Activated T-cell treated with anti-CD3 and anti-CD28 coated beads for 24 hours (primary cell): ENCODE measurements around the gene LGALSL.
A peak's percentile ranks its signal among the peaks of the same experiment; 100 is the strongest.

Experiments
- DNase-seq: peaks from one replicate; pipeline ENCODE4 v3.0.0-alpha.2; 2020; ENCODE audit warnings: low read depth

LGALSL gene

DNA sequence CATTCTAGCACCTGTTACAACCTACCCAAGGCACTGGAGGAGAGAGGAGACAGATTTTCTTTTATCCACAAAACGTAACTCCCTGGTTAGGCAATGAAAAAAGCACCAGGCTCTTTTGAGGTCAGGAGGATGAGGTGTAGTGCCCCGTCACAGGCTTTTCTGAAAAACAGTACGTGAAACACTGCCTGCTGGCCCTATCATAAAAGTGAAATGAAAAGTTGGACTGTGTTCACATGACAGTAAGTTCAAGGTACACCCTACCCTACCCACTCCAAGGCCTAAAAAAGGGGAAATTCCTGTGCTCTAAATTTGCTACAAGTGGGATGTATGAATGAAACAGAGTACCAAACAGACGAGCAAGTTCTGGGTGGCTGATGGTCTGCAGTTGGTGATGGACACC, 17.6 kb downstream of the LGALSL start:
- DNase-seq: no peak

DNA sequence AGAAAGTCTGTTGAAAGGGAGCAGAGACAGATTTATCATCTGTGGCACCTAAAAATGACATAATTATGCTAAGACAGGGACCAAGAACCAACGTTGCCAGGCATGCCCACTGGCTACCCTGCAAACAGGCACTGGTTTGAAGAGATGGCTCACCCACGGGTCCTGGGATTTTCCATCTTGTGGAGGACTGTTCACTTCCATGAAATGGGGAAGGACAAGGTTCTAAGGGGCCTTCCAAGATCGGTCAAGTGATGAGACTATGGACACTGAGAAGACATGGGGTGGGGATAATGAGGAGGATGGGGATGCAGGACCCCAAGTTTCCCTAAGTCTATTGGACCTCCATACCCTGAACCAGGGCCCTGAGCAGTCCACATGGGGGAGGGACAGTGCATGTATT, 18.9 kb downstream of the LGALSL start:
- no peak for DNase-seq

DNA sequence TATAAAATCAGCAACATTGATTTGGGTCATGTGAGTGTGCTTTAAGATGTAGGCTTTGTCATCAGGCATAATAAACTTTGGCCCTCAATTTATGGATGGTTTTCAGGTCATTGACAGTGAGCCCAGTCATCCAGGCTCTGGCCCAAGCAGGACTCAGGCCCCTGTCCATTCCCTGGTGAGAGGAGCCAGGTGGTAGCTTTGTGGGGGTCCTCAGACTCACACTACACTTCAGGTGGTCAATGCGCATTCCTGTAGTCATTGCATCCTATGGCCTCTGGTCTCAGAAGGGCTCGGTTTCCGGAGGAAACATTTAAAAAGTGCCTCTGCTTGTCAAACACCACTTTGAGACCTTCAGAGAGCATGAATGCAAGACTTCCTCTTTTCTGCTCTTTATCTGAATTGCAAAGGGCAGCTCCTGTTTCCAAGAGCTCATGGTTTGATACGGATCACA, 20.2 kb downstream of the LGALSL start:
- no peak for DNase-seq

DNA sequence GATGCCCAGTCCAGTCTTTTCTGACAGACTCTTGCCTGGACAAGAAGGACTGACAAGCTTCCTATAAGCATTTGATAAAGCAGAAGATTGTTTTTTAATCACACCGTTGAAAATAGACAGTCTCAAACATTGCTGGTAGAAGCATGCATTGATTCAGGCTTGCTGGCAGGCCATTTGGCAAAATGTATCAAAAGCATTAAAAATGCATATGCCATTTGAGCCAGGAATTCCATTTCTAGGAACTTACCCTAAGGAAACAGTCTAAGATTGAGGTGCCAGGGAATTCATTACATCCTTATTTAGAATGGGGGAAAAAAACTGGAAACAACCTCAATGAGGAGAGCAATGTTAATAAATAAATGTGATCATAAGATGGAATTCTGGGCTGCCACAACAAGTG, 20.7 kb downstream of the LGALSL start:
- DNase-seq: no peak

DNA sequence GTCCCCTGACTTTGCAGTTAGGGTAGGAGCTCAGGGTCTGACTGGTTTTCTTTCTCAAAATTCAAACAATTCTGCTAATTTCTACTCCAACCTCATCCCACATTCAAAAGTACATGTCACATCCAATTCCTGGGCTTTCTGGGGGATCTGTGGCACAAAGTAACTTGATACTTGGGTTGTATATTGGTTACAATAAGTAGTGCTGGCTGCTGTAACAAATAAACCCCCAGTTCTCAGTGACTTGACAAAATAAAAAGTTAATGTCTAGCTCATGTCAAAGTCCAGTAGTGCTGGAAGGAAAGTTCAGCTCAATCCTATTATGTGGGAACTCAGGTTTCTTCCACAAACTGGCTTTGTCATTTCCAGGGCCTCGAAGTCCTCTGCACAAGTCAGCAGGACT, 23.1 kb downstream of the LGALSL start:
- DNase-seq: no peak

DNA sequence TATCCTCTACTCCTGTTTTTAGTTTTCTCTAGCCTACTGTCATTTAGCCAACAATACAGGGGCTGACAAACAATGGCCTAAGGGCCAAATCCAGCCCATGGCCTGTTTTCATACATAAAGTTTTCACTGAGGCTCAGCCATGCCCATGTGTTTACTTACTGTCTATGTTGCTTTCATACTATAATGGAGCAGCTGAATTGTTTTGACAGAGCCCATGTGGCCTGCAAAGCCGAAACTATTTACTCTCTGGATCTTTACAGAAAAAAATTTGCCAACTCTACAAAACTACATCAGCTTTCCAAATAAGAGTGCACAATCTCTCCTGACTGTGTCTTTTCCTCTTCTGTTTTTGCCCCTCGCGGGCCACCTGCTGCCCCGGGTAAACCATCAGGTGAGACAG, 24.0 kb downstream of the LGALSL start:
- no peak for DNase-seq

DNA sequence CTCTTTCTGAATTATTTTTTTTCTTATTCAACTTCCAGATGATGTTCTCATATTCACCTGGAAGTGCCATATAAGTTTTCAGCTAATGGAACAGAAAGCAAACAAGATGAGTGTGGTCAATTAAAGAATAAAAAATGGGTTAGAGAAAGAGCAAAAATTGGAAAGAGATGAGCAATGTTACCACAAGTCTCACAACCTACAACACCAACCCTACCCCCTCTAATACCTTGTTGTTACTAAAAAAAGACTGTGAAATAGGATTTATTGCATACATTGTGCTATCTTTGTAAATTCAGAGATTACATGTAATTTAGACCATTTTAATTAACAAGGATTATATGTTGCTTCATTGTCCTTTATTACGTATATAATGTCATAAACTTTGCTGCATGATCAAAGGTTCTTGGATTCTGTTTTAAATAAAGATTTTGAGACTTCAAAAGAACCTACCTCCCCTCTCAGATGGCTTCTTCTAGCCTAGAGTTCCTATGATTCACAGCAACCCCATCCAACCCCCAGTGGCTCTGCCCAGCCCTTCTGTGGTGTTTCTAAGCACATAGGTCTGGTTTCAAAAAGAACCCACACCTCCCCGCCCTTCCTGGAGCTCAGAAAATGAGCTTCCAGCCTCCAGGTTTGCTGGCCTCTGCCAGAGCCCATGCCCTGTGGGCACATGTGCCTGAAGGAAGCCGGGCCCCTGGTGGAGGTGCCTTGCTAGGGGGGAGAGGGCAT, 24.7 kb downstream of the LGALSL start:
- no peak for DNase-seq

DNA sequence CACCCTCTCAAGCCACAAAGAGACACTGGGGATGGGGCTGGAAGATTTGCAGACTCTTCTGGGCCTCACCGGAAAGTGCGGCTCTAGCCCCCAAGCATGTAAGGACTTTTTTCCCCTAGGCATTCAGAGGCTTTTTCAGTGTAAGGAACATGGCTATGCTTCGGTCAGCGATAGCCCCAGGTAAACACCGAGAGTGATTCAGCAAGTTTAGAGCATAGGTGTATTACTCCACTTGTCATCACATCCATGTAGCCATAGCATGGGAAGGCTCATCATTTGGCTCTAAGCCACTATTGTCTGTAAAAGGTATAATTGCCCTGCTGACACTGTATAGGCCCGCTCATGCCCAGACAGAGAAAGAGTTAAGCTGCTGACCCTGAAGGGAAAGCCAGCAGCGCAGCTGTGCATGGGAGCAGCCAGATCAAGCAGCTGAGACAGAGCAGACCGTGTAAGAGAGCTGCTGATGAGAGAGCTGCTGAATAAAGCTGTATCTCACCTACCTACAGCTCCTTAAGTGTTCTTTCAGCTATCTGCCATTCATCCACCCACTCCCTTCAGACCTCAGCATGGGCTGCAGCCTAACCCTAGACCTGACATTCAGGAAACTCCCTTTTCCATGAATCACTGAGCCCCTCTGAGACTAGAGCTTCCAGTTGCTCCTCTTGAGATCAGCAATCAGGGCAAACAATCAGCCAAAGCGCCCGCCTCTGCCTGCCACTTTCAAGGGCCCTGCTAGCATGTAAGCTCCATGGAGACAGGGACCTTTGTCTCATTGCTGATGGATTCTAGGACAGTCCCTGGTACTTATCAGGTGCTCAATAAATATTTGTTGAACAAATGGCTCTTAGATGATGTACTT, 25.5 kb downstream of the LGALSL start:
- DNase-seq: no peak

DNA sequence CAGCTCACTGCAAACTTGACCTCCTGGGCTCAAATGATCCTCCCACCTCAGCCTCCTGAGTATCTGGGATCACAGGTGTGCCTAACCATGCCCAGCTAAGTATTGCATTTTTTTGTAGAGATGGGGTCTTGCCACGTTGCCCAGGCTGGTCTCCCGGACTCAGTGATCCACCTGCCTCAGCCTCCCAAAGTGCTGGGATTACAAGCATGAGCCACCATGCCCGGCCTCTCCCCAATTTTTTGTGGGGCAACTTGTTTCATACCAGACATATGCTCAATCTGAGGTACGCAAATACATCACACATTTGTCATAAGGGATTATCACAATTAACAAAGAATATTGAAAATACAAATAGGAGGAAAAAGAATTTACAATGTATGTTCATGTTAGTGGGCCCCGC, 27.7 kb downstream of the LGALSL start:
- DNase-seq: no peak

DNA sequence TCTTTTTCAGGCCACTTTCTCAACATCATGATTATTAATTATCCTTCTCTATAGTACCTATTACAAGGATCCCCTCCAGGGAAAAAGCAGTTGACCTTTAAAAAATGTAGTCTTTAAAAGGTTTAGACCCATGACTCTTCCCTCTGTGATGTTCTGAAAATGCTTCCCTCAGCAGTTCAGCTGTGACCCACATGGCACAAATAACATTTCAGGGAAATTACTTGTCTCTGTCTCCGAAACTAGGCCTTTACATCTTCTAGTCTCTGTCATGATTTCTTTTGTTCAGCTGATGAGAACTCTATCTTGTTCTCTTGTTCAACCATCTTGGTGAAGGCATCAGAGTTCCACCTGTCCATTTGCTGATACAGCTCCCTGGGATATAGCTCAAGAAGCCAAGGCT, 28.3 kb downstream of the LGALSL start:
- DNase-seq: no peak

DNA sequence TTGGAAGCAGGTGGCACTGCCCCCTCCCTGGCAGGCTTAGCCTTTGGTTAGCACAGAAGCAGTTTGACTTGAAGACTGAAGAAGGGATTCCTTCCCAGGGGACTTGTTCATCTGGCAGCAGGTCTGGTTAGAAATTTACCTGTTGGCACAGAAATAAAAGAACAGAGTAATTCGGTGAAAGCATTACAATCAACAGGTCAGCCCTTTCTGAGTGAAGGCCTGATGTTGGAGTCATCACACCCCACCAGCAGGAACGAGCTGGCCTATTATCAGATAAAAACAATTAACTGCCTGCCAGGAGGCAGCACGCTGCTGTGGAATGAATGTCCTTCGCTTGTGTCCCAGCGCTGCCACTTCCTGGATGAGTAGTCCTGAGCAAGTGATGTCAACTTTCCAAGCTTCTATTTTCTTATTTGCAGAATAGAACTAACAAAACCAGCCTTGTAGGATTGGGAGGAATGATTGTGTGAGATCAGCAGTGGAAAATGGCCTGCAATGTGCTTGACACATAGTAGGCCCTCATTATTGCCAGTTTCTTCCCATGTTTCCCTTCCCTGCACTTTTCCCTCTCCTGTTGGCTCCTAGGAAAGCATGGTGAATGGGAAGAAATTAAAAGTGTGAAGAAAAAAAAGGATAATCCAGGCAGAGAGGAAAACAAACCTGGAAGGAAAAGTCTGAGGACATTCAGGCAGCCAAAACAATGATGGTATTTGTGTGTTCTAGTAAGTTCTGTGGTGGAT, 29.0 kb downstream of the LGALSL start:
- no peak for DNase-seq

DNA sequence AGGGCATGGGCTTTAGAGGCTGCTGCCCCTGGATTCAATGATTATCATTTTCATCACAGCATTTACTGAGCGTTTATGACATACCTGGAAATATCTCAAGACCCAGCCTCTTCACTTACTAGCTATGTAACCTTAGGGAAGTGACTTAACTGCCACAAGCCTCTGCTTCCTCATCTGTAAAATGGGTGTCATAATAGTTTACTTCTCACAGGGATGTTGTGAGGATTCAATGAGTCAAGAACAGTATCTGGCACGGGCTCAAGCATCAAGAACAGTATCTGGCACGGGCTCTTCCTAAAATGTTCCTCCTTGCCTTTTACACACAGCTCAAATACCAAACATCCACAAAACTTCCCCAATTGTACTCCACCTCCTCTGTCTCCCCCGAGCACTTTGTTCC, 31.4 kb downstream of the LGALSL start:
- no peak for DNase-seq

DNA sequence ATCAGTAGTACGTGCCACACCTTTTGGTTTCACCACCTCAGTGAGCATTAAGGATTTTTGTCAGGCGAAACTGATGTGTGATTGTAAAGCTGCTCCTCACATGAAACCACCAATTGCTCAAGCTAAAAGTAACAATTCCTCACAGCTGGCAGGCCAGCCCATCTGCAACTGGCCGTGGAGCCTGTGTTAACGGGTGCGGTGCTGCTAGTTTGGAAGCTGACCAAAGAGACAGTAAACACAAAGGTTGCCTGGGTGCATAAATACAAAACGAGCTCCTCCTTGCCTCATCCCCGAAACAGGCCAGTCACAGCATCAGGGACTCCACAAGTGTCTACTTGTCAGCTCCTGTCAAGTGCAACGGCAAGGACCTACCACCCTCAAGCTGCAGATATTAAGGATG, 32.0 kb downstream of the LGALSL start:
- DNase-seq: no peak

DNA sequence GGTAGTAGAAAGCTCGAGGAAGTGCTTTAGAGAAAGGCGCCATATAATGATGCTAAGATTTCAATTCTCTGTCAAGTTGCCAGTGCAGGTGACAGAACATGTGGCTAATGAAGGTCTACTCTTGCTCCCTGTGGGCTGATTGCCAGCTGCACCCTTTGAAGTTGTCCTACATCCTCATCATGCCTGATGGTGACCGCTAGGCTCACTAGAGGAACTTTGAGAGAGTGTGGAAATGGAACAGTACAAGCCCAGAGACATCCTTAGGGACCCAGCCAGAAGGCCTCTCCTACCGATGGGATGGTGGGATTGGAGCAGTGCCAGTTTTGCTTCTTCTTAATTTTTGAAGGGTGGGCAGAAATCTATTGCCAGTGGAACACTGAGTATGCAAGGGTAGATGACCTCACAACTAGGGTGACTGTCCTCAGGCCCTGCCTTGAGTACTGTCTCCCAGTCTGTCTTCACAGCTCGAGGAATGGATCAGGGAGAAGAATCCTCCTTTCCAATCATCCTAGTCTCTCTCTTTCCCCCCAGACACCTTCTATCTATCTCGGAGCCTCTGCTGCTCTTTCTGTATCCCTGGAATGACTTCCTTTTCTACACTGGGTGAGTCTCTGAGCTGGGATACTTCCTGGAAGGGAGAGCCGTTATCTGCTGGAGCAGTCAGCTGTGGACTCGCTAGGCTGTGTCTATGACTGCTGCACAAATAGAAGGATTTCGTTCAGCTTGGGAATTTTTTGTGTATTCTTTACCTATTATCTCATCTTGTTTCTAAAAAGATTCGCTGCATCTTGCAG, 33.5 kb downstream of the LGALSL start:
- DNase-seq: no peak

DNA sequence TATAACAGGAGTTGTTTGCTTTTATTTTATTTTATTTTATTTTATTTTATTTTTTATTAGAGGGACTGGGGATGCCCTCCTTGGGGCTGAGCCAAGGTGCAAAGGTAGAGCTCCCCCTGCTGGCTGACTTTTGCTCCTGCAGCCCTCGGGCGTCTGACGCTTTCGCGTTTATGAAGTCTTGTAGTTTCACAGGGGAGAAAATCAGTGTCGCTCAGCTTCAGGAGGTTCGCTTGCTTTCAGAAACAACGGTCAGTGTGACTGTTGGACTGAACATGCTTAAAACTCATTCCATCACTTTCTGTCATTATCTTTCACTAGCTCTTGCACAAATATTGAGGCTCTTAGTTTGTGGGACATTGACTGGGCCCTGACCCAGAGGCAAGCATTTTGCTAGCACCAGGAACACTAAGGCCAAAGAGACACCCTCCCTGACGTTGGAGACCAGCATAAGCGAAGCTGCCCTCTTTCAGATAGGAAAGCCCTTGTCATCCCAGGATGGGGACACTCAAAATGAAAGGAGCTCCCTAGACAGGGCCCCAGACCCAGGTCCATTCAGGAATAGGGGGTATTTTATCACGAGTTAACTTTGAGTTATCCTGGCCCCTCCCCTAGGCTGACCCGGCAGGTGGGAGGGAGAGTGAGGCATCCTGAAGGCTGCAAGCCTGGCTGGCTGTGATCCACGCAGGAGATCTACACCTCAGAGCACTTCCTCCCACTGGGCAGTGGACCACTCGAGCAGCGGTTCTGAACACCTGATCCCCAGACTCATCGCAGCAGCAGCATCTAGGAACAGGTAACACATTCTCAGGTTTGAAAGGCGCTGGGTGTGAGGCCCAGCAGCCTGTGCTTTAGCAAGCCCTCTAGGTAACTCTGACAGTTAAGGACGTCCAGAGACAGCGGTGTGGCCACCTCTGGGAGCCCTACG, 34.4 kb downstream of the LGALSL start:
- peak; percentile 71 for DNase-seq

DNA sequence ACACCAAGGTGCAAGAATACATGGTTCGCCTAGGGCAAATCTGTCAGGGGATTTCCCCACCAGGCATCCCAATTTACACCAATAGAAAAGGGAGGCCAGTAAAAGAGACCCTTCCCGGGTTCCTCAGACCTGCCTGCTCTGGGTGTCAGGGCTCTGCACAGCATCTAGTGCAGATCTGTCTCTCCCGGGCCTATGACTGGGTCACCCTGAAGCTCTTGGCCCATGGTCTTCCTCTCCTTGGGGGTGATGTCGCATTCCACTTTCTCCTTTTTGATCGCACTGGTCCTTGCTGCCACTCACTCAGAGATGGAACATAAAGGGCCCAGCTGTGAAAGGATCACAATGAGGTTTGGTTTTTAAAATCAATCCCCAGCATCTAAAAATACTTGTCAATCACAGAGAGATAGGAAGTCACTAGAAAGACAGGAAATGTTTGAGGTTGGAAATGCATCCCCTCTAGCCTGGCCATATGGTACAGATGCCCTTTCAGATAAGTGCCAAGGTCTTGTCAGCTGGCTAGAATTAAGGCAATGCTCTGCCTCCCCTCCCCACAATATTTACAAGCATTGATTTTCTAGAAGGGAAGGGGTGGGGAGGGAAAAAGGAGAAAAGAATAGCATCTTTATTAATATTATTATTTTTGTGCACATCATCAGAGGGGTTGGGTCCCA, 35.3 kb downstream of the LGALSL start:
- DNase-seq: no peak

DNA sequence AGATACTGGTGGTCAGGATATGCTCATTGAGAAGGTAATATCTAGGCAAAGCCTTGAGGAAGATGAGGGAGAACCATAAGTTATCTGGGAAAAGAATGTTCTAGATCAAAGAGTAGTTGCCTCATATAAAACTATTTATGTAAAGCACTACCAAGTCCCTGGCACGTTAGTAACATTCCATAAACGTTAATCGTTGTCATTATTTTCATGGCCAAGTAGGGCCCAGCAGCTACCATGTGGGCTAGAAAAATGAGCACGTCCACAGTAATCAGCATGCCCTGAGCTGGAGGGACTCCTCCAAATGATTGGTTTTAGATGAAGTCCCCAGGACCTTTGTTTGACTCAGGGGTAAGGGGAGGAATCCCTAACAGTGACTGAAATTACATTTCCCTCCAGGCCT, 37.5 kb downstream of the LGALSL start:
- DNase-seq: no peak

DNA sequence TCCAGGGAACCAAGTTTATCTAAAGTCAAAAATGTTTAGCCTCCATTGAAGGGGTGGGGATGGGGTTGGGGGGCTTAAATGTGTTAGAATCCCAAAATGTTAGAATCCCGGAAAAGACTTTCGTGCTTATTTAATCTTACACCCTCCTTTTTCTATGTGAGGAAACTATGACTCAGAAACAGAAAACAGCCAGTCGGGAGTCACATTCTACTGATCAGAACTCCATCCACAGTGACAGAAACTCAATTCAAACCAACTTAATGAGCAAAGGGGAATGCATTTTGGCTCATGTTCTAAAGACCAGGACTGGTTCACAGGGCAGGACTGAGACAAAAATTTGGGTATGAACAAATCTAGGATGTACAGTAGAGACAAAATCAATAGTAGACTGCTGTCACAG, 38.3 kb downstream of the LGALSL start:
- DNase-seq: no peak

DNA sequence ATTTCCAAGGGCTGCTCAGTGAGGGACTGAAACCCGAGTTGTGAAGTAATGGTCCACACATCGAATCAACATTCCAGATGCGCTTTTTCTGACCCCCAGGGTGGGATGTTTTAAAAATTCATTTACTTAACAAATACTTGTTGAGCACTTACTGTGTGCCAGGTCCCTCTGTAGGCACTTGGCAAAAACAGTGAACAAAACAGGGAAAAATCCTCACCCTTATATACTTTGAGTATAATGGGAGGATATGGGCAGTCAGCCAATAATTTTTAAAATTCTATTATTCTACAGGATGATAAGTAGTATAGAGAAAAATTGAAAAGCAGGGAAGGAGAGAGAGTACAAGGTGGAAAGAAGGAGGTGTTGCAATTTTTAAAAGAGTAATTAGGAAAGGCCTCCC, 38.9 kb downstream of the LGALSL start:
- DNase-seq: no peak

DNA sequence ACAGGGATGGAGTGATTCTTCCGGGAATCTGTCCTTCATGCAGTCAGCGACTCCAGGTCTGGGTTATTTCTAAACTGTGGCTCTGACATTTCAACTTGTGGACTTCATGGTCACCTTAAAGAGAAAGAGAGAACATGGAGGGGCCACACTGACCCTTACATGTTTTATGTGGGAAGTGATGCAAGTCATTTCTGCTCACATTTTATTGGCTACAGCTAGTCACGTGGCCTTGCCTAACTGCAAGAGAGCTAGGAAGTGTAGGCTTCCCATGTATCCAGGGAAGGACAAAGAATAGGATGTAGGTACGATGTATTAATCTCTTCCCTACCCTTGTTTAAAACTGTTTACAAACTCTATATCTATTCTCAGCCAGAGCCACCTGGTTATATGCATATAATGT, 39.8 kb downstream of the LGALSL start:
- DNase-seq: no peak
